ENCODE measurements around the gene MCTP1. TPM values are rescaled to one million over a fixed set of nuclear protein-coding genes. Genes with fewer than 3 reads are reported as not detected.
"Not testable (repeated sequence)": the region's sequence is repeated elsewhere in the genome, so short reads cannot be mapped to it uniquely, and the experiment has no call there.

MCTP1 gene
- total and polyA plus RNA-seq, 2 experiments from 2014 or later = 0.23 TPM; not detected in 1

GRCh38 chr5:94849821-94850736 is 434.8 kb downstream of the MCTP1 start:
- WGBS, 2 experiments (ENCODE audit: low coverage in 1 of 2, low lambda C conversion rate in 2 of 2, missing lambda C conversion rate in 2 of 2) = 35 to 37% methylated on average over 10 of the region's 10 CpGs
- H3K9me3 ChIP-seq (ENCODE audit: low read depth) = no peaks in the 10 kb centered on the region
- H3K27me3 ChIP-seq (replicated peaks; ENCODE audit: insufficient read depth) = peaks cover 7% of the 10 kb centered on the region
- H4K20me1 ChIP-seq (ENCODE audit: insufficient read depth) = no peaks in the 10 kb centered on the region
- no peak overlapping the region for H2AFZ ChIP-seq
- no peak for TF ChIP-seq EZH2phosphoT487 (IDR thresholded peaks at IDR 0.05; ENCODE audit: insufficient read depth, low read depth)
- no peak for TF ChIP-seq EZH2 (IDR thresholded peaks at IDR 0.05; ENCODE audit: insufficient read depth, poor library complexity, severe bottlenecking)
- no peak overlapping the region for H3K27ac ChIP-seq
- peak; percentile 78 for DNase-seq
- no peaks in the 10 kb centered on the region for H3F3A ChIP-seq (ENCODE audit: insufficient read depth)
- H3K4me1 ChIP-seq (ENCODE audit: insufficient read depth) = no peaks in the 10 kb centered on the region
- H3K4me3 ChIP-seq = no peak overlapping the region
- H3K4me2 ChIP-seq (ENCODE audit: unreplicated experiment) = no peak overlapping the region
- no peaks in the 10 kb centered on the region for H3K36me3 ChIP-seq (ENCODE audit: low read depth)
- in situ Hi-C loops (cut with MboI) = no loop called here
- no peaks in the 10 kb centered on the region for H3K79me2 ChIP-seq (ENCODE audit: insufficient read depth)
- H3K9me2 ChIP-seq (ENCODE audit: insufficient read depth) = no peaks in the 10 kb centered on the region
- H3K9ac ChIP-seq = no peak overlapping the region

DNA sequence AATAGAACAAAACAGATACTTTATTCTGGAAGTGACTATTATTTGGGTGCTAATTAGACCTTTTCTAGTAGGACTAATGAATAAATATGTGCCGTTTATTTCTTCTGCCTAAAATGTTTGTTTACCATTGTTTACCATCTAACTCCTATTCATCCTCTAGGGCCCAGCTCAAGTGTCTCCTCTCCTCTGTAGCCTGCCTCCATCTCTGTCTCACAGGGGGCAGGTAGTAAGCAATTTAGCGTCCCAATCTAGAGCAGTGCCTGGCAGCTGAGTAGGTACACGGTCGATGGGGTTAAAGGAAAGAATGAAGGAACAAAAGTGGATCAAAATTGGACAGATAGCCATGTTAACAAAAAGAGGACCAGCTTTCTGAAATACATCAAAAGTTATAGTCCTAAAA is 435.6 kb downstream of the MCTP1 start:
- no peaks in the 10 kb centered on the region for H3F3A ChIP-seq (ENCODE audit: insufficient read depth)
- H3K27me3 ChIP-seq (replicated peaks; ENCODE audit: insufficient read depth) = peaks cover 12% of the 10 kb centered on the region
- no peak overlapping the region for H3K9ac ChIP-seq
- H3K4me3 ChIP-seq = no peak overlapping the region
- H3K27ac ChIP-seq = no peak overlapping the region
- H4K20me1 ChIP-seq (ENCODE audit: insufficient read depth) = no peaks in the 10 kb centered on the region
- no peaks in the 10 kb centered on the region for H3K36me3 ChIP-seq (ENCODE audit: low read depth)
- H3K9me2 ChIP-seq (ENCODE audit: insufficient read depth) = no peaks in the 10 kb centered on the region
- H3K4me2 ChIP-seq (ENCODE audit: unreplicated experiment) = no peak overlapping the region
- H3K4me1 ChIP-seq (ENCODE audit: insufficient read depth) = no peaks in the 10 kb centered on the region
- H3K9me3 ChIP-seq (ENCODE audit: low read depth) = no peaks in the 10 kb centered on the region
- TF ChIP-seq EZH2 (IDR thresholded peaks at IDR 0.05; ENCODE audit: insufficient read depth, poor library complexity, severe bottlenecking) (no peak), EZH2phosphoT487 (IDR thresholded peaks at IDR 0.05; ENCODE audit: insufficient read depth, low read depth) (no peak)
- H3K79me2 ChIP-seq (ENCODE audit: insufficient read depth) = no peaks in the 10 kb centered on the region
- in situ Hi-C loops (cut with MboI) = no loop called here
- WGBS, 2 experiments (ENCODE audit: low coverage in 1 of 2, low lambda C conversion rate in 2 of 2, missing lambda C conversion rate in 2 of 2) = 33 to 38% methylated on average over 4 of the region's 4 CpGs
- no peak for DNase-seq
- no peak overlapping the region for H2AFZ ChIP-seq

DNA sequence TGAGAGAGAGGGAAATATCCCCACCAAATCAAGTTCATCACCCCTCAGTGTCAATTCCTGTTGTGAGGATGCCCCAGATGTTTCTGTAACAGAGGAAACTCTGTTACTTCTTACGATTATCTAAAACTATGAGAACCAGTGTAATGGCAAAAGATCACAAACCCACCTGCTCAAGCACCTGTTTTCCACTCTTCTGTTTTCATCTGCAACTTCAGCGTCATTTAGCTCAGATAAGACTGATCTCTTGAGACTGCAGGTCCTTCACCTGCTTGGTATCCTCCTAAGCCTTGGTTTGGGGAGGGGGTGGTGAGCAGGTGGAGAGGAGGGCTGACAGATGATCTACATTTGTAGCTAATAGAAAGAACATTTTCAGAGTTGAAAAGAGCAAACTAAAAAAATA is 437.2 kb downstream of the MCTP1 start:
- no peaks in the 10 kb centered on the region for H3K4me1 ChIP-seq (ENCODE audit: insufficient read depth)
- in situ Hi-C loops (cut with MboI) = no loop called here
- H3K4me2 ChIP-seq (ENCODE audit: unreplicated experiment) = no peak overlapping the region
- no peaks in the 10 kb centered on the region for H3K9me2 ChIP-seq (ENCODE audit: insufficient read depth)
- peaks cover 12% of the 10 kb centered on the region for H3K27me3 ChIP-seq (replicated peaks; ENCODE audit: insufficient read depth)
- no peak overlapping the region for H3K9ac ChIP-seq
- DNase-seq = no peak
- no peaks in the 10 kb centered on the region for H3K36me3 ChIP-seq (ENCODE audit: low read depth)
- no peaks in the 10 kb centered on the region for H4K20me1 ChIP-seq (ENCODE audit: insufficient read depth)
- H3K9me3 ChIP-seq (ENCODE audit: low read depth) = no peaks in the 10 kb centered on the region
- no peak overlapping the region for H3K4me3 ChIP-seq
- no peak overlapping the region for H2AFZ ChIP-seq
- 13 to 16% methylated on average over 2 of the region's 2 CpGs for WGBS, 2 experiments (ENCODE audit: low coverage in 1 of 2, low lambda C conversion rate in 2 of 2, missing lambda C conversion rate in 2 of 2)
- no peak overlapping the region for H3K27ac ChIP-seq
- no peak for TF ChIP-seq EZH2 (IDR thresholded peaks at IDR 0.05; ENCODE audit: insufficient read depth, poor library complexity, severe bottlenecking)
- TF ChIP-seq EZH2phosphoT487 (IDR thresholded peaks at IDR 0.05; ENCODE audit: insufficient read depth, low read depth) = no peak
- H3K79me2 ChIP-seq (ENCODE audit: insufficient read depth) = no peaks in the 10 kb centered on the region
- no peaks in the 10 kb centered on the region for H3F3A ChIP-seq (ENCODE audit: insufficient read depth)

GRCh38 chr5:94847019-94847418 is 437.9 kb downstream of the MCTP1 start:
- TF ChIP-seq EZH2phosphoT487 (IDR thresholded peaks at IDR 0.05; ENCODE audit: insufficient read depth, low read depth) (no peak), EZH2 (IDR thresholded peaks at IDR 0.05; ENCODE audit: insufficient read depth, poor library complexity, severe bottlenecking) (no peak)
- H3K36me3 ChIP-seq (ENCODE audit: low read depth) = no peaks in the 10 kb centered on the region
- H3K4me1 ChIP-seq (ENCODE audit: insufficient read depth) = no peaks in the 10 kb centered on the region
- no peak overlapping the region for H3K9ac ChIP-seq
- peaks cover 17% of the 10 kb centered on the region for H3K27me3 ChIP-seq (replicated peaks; ENCODE audit: insufficient read depth)
- H3K9me3 ChIP-seq (ENCODE audit: low read depth) = no peaks in the 10 kb centered on the region
- in situ Hi-C loops (cut with MboI) = no loop called here
- 21 to 23% methylated on average over 4 of the region's 4 CpGs for WGBS, 2 experiments (ENCODE audit: low coverage in 1 of 2, low lambda C conversion rate in 2 of 2, missing lambda C conversion rate in 2 of 2)
- no peak overlapping the region for H3K4me2 ChIP-seq (ENCODE audit: unreplicated experiment)
- H3K79me2 ChIP-seq (ENCODE audit: insufficient read depth) = no peaks in the 10 kb centered on the region
- H4K20me1 ChIP-seq (ENCODE audit: insufficient read depth) = no peaks in the 10 kb centered on the region
- DNase-seq = no peak
- H3F3A ChIP-seq (ENCODE audit: insufficient read depth) = no peaks in the 10 kb centered on the region
- H3K9me2 ChIP-seq (ENCODE audit: insufficient read depth) = no peaks in the 10 kb centered on the region
- H3K4me3 ChIP-seq = no peak overlapping the region
- H3K27ac ChIP-seq = no peak overlapping the region
- H2AFZ ChIP-seq = no peak overlapping the region

DNA sequence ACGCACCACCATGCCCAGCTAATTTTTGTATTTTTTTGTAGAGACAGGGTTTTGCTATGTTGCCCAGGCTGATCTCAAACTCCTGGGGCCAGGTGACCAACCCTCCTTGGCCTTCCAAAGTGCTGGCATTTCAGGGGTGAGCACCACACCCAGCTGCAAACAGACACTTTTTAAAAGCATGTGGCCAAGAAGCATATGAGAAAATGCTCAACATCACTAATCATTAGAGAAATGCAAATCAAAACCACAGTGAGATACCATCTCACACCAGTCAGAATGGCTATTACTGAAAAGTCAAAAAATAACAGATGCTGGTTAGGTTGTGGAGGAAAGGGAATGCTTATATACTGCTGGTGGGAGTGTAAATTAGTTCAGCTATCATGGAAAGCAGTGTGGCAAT is 439.2 kb downstream of the MCTP1 start:
- H4K20me1 ChIP-seq (ENCODE audit: insufficient read depth); H3K4me2 ChIP-seq (ENCODE audit: unreplicated experiment); H3F3A ChIP-seq (ENCODE audit: insufficient read depth); H3K9me2 ChIP-seq (ENCODE audit: insufficient read depth); H2AFZ ChIP-seq; H3K36me3 ChIP-seq (ENCODE audit: low read depth); H3K9ac ChIP-seq; DNase-seq; H3K79me2 ChIP-seq (ENCODE audit: insufficient read depth); H3K4me3 ChIP-seq; in situ Hi-C loops (cut with MboI); H3K4me1 ChIP-seq (ENCODE audit: insufficient read depth); H3K27ac ChIP-seq; H3K9me3 ChIP-seq (ENCODE audit: low read depth): not testable (repeated sequence)
- 18 to 25% methylated on average over 1 of the region's 1 CpG for WGBS, 2 experiments (ENCODE audit: low coverage in 1 of 2, low lambda C conversion rate in 2 of 2, missing lambda C conversion rate in 2 of 2)
- H3K27me3 ChIP-seq (replicated peaks; ENCODE audit: insufficient read depth) = peaks cover 21% of the 10 kb centered on the region

Data from GM23248 (cell line).